ENCODE measurements around the gene HYLS1.
A peak's percentile ranks its signal among the peaks of the same experiment; 100 is the strongest.

HYLS1 gene

GRCh38 chr11:125935056-125935455 is 47.6 kb downstream of the HYLS1 start:
- no peak for DNase-seq

- DNase-seq: no peak
Measured at GRCh38 chr11:125935618-125936199, 48.2 kb downstream of the HYLS1 start.

- no peak for DNase-seq
Measured at GRCh38 chr11:125938418-125938817, 51.0 kb downstream of the HYLS1 start.

- DNase-seq: peak in 2 of 3 experiments; percentile 7 to 54
Measured at GRCh38 chr11:125939081-125939521, 51.6 kb downstream of the HYLS1 start.

GRCh38 chr11:125940145-125940544 is 52.7 kb downstream of the HYLS1 start:
- DNase-seq: no peak

- DNase-seq: no peak
Measured at GRCh38 chr11:125941267-125941618, 53.8 kb downstream of the HYLS1 start.

- peak; percentile 83 to 95 (median 86) for DNase-seq
Measured at GRCh38 chr11:125941619-125942611, 54.4 kb downstream of the HYLS1 start.

GRCh38 chr11:125942771-125943428 is 55.4 kb downstream of the HYLS1 start:
- DNase-seq: no peak

GRCh38 chr11:125943661-125944349 is 56.3 kb downstream of the HYLS1 start:
- no peak for DNase-seq

GRCh38 chr11:125944350-125945010 is 57.0 kb downstream of the HYLS1 start:
- DNase-seq: no peak

- DNase-seq: peak in 1 of 3 experiments; percentile 17
Measured at GRCh38 chr11:125945011-125945796, 57.7 kb downstream of the HYLS1 start.

- no peak for DNase-seq
Measured at GRCh38 chr11:125945797-125946520, 58.5 kb downstream of the HYLS1 start, which contains the start of gene VSIG10L2. Gene VSIG10L2 (plus strand): TSS chr11:125946044. CDS start chr11:125946056, 12 bp downstream.

GRCh38 chr11:125946712-125947418 is 59.4 kb downstream of the HYLS1 start:
- no peak for DNase-seq

- DNase-seq: no peak
Measured at GRCh38 chr11:125947419-125948277, 60.2 kb downstream of the HYLS1 start.

GRCh38 chr11:125948278-125949051 is 61.0 kb downstream of the HYLS1 start:
- DNase-seq: no peak

- no peak for DNase-seq
Measured at GRCh38 chr11:125949271-125950177, 62.1 kb downstream of the HYLS1 start.

GRCh38 chr11:125950178-125950490 is 62.7 kb downstream of the HYLS1 start:
- no peak for DNase-seq
